ENCODE measurements around the gene MUSK. TPM values are rescaled to one million over a fixed set of nuclear protein-coding genes. Genes with fewer than 3 reads are reported as not detected.

The MUSK gene
- total RNA-seq, 2 experiments from 2014 or later, result not detected

- no peak overlapping the region for H3K27ac Mint-ChIP-seq
- peaks cover 5% of the 10 kb centered on the region for H3K9me3 Mint-ChIP-seq
These were observed 70.4 kb downstream of the MUSK start for GRCh38 chr9:110738982-110739381.

DNA sequence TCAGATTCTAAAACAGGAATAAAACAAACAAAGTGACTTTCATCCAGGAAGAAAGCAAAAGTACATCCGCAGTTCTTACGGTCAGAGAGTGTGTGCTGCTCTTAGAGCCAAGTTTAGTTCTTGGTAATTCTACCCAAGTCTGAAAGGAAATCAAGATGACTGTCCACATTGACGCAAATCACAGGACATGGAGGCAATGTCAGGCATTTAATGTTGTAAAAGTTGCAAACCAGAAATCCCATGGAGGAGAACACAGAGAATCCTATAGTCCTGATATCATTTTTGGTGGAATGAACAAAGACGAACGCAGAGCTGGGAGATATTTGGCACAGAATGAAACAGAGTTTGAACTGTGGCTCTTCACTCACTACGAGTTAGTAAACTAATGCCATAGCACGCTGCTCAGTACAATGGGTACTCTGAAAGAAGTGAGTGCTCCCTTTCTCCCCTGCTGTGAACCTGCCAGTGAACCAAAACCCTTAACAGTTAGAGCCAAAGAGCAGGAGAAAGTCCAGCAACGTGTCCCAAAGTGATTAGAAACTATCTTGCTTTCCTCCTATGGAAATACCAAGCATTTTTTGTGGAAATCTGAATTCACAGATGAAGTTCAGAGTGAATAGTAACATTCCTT, 74.3 kb downstream of the MUSK start:
- ATAC-seq, result no peak
- no peaks in the 10 kb centered on the region for H3K36me3 Mint-ChIP-seq (ENCODE audit: low read depth)
- no peaks in the 10 kb centered on the region for H3K27me3 Mint-ChIP-seq
- ChIA-PET CTCF (no interaction called here), POLR2A (no interaction called here)
- H3K4me1 Mint-ChIP-seq (ENCODE audit: low read depth), result no peaks in the 10 kb centered on the region
- no peak overlapping the region for H3K4me3 Mint-ChIP-seq
- H3K27ac Mint-ChIP-seq, result no peak overlapping the region
- TF ChIP-seq, protein P1, sequence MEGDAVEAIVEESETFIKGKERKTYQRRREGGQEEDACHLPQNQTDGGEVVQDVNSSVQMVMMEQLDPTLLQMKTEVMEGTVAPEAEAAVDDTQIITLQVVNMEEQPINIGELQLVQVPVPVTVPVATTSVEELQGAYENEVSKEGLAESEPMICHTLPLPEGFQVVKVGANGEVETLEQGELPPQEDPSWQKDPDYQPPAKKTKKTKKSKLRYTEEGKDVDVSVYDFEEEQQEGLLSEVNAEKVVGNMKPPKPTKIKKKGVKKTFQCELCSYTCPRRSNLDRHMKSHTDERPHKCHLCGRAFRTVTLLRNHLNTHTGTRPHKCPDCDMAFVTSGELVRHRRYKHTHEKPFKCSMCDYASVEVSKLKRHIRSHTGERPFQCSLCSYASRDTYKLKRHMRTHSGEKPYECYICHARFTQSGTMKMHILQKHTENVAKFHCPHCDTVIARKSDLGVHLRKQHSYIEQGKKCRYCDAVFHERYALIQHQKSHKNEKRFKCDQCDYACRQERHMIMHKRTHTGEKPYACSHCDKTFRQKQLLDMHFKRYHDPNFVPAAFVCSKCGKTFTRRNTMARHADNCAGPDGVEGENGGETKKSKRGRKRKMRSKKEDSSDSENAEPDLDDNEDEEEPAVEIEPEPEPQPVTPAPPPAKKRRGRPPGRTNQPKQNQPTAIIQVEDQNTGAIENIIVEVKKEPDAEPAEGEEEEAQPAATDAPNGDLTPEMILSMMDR (IDR thresholded peaks at IDR 0.05), result no peak
- intact Hi-C loops (cut with micrococcal nuclease), result no loop called here
- DNase-seq, result no peak
- H3K9me3 Mint-ChIP-seq, result no peaks in the 10 kb centered on the region

More at GRCh38 chr9:110738982-110739381, 70.4 kb downstream of the MUSK start:
- H3K27me3 Mint-ChIP-seq, result no peaks in the 10 kb centered on the region
- TF ChIP-seq, protein P1 (IDR thresholded peaks at IDR 0.05), result no peak
- ChIA-PET POLR2A (no interaction called here), CTCF (no interaction called here)
- intact Hi-C loops (cut with micrococcal nuclease), result no loop called here
- no peaks in the 10 kb centered on the region for H3K36me3 Mint-ChIP-seq (ENCODE audit: low read depth)
- DNase-seq (no peak), ATAC-seq (no peak)
- H3K4me1 Mint-ChIP-seq (ENCODE audit: low read depth), result no peaks in the 10 kb centered on the region
- no peak overlapping the region for H3K4me3 Mint-ChIP-seq

- DNase-seq (no peak), ATAC-seq (no peak)
- TF ChIP-seq, protein P1 (IDR thresholded peaks at IDR 0.05), result no peak
- POLR2A ChIA-PET, result no interaction called here
- intact Hi-C loops (cut with micrococcal nuclease), result no loop called here
- no peaks in the 10 kb centered on the region for H3K9me3 Mint-ChIP-seq
- no peaks in the 10 kb centered on the region for H3K4me1 Mint-ChIP-seq (ENCODE audit: low read depth)
- no peaks in the 10 kb centered on the region for H3K27me3 Mint-ChIP-seq
- H3K36me3 Mint-ChIP-seq (ENCODE audit: low read depth), result no peaks in the 10 kb centered on the region
- H3K27ac Mint-ChIP-seq, result no peak overlapping the region
- no peak overlapping the region for H3K4me3 Mint-ChIP-seq
- CTCF ChIA-PET, result no interaction called here
These were observed 76.3 kb downstream of the MUSK start for GRCh38 chr9:110744715-110745384.

DNA sequence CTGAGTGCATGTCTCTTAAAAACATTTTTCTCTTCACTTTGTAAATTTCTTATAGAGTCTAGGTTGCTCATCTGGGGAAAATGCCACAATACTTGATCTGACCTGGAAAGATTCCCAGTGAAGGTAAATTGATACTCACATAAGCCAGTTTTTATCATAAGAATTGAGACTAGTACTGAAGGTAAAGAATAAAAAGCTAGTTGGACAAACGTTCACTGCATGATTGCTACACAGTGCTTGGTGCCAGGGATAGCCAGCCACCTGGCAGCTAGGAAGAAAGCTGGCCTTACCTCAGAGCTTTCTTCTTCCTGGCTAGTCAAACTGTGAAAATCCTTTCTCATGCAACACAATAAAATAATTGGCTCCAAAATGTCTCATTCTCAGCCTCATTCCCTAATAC, 77.1 kb downstream of the MUSK start:
- intact Hi-C loops (cut with micrococcal nuclease), result no loop called here
- no peak overlapping the region for H3K4me3 Mint-ChIP-seq
- ATAC-seq (no peak), DNase-seq (no peak)
- TF ChIP-seq, protein P1 (IDR thresholded peaks at IDR 0.05), result no peak
- H3K36me3 Mint-ChIP-seq (ENCODE audit: low read depth), result no peaks in the 10 kb centered on the region
- ChIA-PET CTCF (no interaction called here), POLR2A (no interaction called here)
- no peaks in the 10 kb centered on the region for H3K9me3 Mint-ChIP-seq
- H3K27me3 Mint-ChIP-seq, result no peaks in the 10 kb centered on the region
- no peak overlapping the region for H3K27ac Mint-ChIP-seq
- no peaks in the 10 kb centered on the region for H3K4me1 Mint-ChIP-seq (ENCODE audit: low read depth)

DNA sequence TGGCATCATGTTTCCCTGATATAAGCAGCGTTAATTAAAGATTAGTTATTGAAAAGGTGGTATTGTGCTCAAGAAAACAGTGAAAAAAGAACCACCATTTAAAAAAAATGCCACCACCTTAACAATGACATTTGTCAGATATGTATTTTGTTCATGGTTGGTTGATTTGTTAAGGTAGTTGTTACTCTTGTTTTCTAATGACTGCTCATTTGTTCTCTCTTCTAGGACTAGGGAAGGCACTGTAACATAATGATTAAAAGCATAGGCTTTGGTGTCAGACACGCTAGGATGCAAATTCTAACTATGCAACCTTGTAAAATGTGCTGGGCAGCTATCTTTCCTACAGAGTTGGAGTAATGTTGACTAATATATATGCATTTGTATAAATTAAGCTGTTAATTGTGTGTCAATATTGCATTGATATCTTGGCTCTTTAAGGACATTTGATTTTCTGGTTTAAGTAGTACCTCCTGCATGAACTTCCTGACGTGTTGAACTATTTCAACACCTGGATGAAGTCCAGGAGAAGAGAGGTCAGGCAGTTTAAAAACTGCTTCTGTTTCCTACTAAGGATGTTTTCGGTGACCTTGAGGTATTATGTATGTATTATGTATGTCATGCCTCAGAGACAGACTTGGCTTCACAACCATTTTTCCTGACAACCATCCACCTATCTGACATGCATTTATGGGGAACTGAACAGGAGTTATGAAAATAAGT, 77.8 kb downstream of the MUSK start:
- Mint-ChIP-seq H3K9me3 (no peaks in the 10 kb centered on the region), H3K4me3 (no peak overlapping the region), H3K27me3 (no peaks in the 10 kb centered on the region), H3K4me1 (ENCODE audit: low read depth) (no peaks in the 10 kb centered on the region), H3K36me3 (ENCODE audit: low read depth) (no peaks in the 10 kb centered on the region), H3K27ac (no peak overlapping the region)
- no peak for ATAC-seq
- intact Hi-C loops (cut with micrococcal nuclease), result no loop called here
- POLR2A ChIA-PET, result no interaction called here
- CTCF ChIA-PET, result no interaction called here
- no peak for DNase-seq
- TF ChIP-seq, protein P1 (IDR thresholded peaks at IDR 0.05), result no peak

Measured in activated CD8-positive, alpha-beta T cell treated with anti-CD3 and anti-CD28 coated beads for 36 hours (primary cell).